ENCODE measurements around the gene HELZ.

The HELZ gene

GRCh38 chr17:67157732-67158639, 87.0 kb downstream of the HELZ start (continued):
- TF ChIP-seq ZNF677 (tag by site-specific recombination; IDR thresholded peaks at IDR 0.05) (no peak), ZNF239 (tag by site-specific recombination; IDR thresholded peaks at IDR 0.05) (no peak), HOXA7 (CRISPR knock-in tag; IDR thresholded peaks at IDR 0.05; ENCODE audit: borderline replicate concordance) (no peak), CTCF (tag by site-specific recombination; IDR thresholded peaks at IDR 0.05) (peak; percentile 46; the same call in 1 of the 2 replicates)

- CTCF ChIA-PET = interaction anchor here (0.5 to 1.2 kb wide), 9 partner anchors 9 to 1198 kb away, joined by 3 to 5 read pairs (median 3); no protein-coding TSS in a partner anchor
- TF ChIP-seq ZNF398 (tag by site-specific recombination; IDR thresholded peaks at IDR 0.05) = no peak
- no peak for TF ChIP-seq ZNF529 (tag by site-specific recombination; IDR thresholded peaks at IDR 0.05; ENCODE audit: insufficient replicate concordance)
- no peak for TF ChIP-seq ZNF426 (tag by site-specific recombination; IDR thresholded peaks at IDR 0.05)
- TF ChIP-seq SETDB1 (IDR thresholded peaks at IDR 0.05; ENCODE audit: insufficient read length, low read length) = no peak
- TF ChIP-seq ZBTB49 (tag by site-specific recombination; IDR thresholded peaks at IDR 0.05; ENCODE audit: low read depth) = no peak
- TF ChIP-seq ZNF555 (tag by site-specific recombination; conservative IDR thresholded peaks at IDR 0.05) = no peak
- TF ChIP-seq PRDM1 (tag by site-specific recombination; IDR thresholded peaks at IDR 0.05) = 0 out of 2 replicates have a peak, but pooled peaks have one; percentile 31
- no peak for TF ChIP-seq ZSCAN16 (tag by site-specific recombination; IDR thresholded peaks at IDR 0.05)
- no peak for TF ChIP-seq OVOL3 (tag by site-specific recombination; IDR thresholded peaks at IDR 0.05)
- TF ChIP-seq ZFP3 (tag by site-specific recombination; IDR thresholded peaks at IDR 0.05; ENCODE audit: low read depth) = peak; percentile 63; the same call in 1 of the 2 replicates
- Histone ChIP-seq H3K36me3 (ENCODE audit: control insufficient read depth in 2 of 2, insufficient read depth in 1 of 2, low read length in 2 of 2) (peaks cover 32 to 47% of the 10 kb centered on the region in 2 experiments), H3K4me3 (ENCODE audit: low read depth, low read length) (no peak overlapping the region), H3K27ac (ENCODE audit: extremely low read depth, low read depth, low read length) (no peak overlapping the region), H3K4me1 (ENCODE audit: control insufficient read depth, insufficient read depth, low read length) (no peaks in the 10 kb centered on the region), H3K9me3 (ENCODE audit: control insufficient read depth, insufficient read depth, low read depth, low read length) (no peaks in the 10 kb centered on the region)
- POLR2A ChIA-PET = interaction anchor here (0.6 to 1.1 kb wide), 2 partner anchors 9 to 11 kb away, joined by 3 to 4 read pairs; no protein-coding TSS in a partner anchor
These were observed 88.5 kb downstream of the HELZ start for GRCh38 chr17:67156269-67157199.
